Measurements from ENCODE around the gene DDX60.
"Not testable (repeated sequence)": the region's sequence is repeated elsewhere in the genome, so short reads cannot be mapped to it uniquely, and the experiment has no call there.

The DDX60 gene

GRCh38 chr4:168293386-168293975, 25.1 kb downstream of the DDX60 start:
- TF ChIP-seq, protein P1, sequence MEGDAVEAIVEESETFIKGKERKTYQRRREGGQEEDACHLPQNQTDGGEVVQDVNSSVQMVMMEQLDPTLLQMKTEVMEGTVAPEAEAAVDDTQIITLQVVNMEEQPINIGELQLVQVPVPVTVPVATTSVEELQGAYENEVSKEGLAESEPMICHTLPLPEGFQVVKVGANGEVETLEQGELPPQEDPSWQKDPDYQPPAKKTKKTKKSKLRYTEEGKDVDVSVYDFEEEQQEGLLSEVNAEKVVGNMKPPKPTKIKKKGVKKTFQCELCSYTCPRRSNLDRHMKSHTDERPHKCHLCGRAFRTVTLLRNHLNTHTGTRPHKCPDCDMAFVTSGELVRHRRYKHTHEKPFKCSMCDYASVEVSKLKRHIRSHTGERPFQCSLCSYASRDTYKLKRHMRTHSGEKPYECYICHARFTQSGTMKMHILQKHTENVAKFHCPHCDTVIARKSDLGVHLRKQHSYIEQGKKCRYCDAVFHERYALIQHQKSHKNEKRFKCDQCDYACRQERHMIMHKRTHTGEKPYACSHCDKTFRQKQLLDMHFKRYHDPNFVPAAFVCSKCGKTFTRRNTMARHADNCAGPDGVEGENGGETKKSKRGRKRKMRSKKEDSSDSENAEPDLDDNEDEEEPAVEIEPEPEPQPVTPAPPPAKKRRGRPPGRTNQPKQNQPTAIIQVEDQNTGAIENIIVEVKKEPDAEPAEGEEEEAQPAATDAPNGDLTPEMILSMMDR (IDR thresholded peaks at IDR 0.05; ENCODE audit: borderline replicate concordance, insufficient read depth, low read depth, low read length): no peak
- H3K4me3 ChIP-seq (ENCODE audit: low read depth, low read length): no peak overlapping the region

- H3K4me3 ChIP-seq (ENCODE audit: low read depth, low read length): no peak overlapping the region
- TF ChIP-seq, protein P1 (IDR thresholded peaks at IDR 0.05; ENCODE audit: borderline replicate concordance, insufficient read depth, low read depth, low read length): no peak
Observed at GRCh38 chr4:168291242-168291641, 27.3 kb downstream of the DDX60 start.

DNA sequence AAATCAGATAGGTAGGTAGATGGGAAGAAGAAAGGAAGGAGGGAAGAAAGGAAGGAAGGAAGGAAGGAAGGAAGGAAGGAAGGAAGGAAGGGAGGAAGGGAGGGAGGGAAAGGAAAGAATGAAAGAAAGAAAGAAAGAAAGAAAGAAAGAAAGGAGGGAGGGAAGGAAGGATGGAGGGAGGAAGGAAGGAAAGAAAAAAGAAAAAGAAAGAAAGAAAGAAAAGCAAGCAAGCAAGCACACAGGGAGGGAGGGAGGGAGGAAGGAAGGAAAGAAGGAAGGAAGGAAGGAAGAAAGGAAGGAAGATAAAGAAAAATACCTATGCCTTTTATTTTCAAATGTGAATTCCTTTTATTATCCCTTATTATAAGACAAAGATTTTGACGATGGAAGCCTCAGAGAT, 32.7 kb downstream of the DDX60 start:
- H3K4me3 ChIP-seq (ENCODE audit: low read depth, low read length): not testable (repeated sequence)

GRCh38 chr4:168279556-168279955, 39.0 kb downstream of the DDX60 start:
- no peak overlapping the region for H3K4me3 ChIP-seq (ENCODE audit: low read depth, low read length)

GRCh38 chr4:168275836-168276235, 42.7 kb downstream of the DDX60 start:
- TF ChIP-seq, protein P1 (IDR thresholded peaks at IDR 0.05; ENCODE audit: borderline replicate concordance, insufficient read depth, low read depth, low read length): no peak
- no peak overlapping the region for H3K4me3 ChIP-seq (ENCODE audit: low read depth, low read length)

More at GRCh38 chr4:168279556-168279955, 39.0 kb downstream of the DDX60 start:
- TF ChIP-seq, protein P1 (IDR thresholded peaks at IDR 0.05; ENCODE audit: borderline replicate concordance, insufficient read depth, low read depth, low read length): no peak

GRCh38 chr4:168274871-168275270, 43.7 kb downstream of the DDX60 start:
- no peak overlapping the region for H3K4me3 ChIP-seq (ENCODE audit: low read depth, low read length)
- TF ChIP-seq, protein P1 (IDR thresholded peaks at IDR 0.05; ENCODE audit: borderline replicate concordance, insufficient read depth, low read depth, low read length): no peak

GRCh38 chr4:168273838-168274237, 44.7 kb downstream of the DDX60 start:
- TF ChIP-seq, protein P1 (IDR thresholded peaks at IDR 0.05; ENCODE audit: borderline replicate concordance, insufficient read depth, low read depth, low read length): no peak
- H3K4me3 ChIP-seq (ENCODE audit: low read depth, low read length): no peak overlapping the region

Data from GM12875 (cell line).